Kidney (tissue), 22 donors: Measurements from ENCODE around the gene MPO. TPM values are rescaled to one million over a fixed set of nuclear protein-coding genes. Genes with fewer than 3 reads are reported as not detected.

Experiments used
- DNase-seq, 5 donors: peaks; one replicate each; pipeline ENCODE4 v3.0.0-alpha.2; 2013 to 2020
- FAIRE-seq: peaks from 2 replicates; lab custom pipeline; 2012; peaks lifted over from hg19 to GRCh38; lab: Jason Lieb, UNC
- H3K27ac ChIP-seq, 2 donors: one replicate each; pipeline ENCODE4 v1.7.0; 2013; ENCODE audit warnings: low read depth in 2 of 2, low read length in 2 of 2, inconsistent platforms in 1 of 2
- H3K27me3 ChIP-seq: one replicate; pipeline ENCODE4 v1.7.1; 2013; ENCODE audit warnings: low read length, inconsistent platforms; ENCODE audit not compliant: control insufficient read depth, insufficient read depth
- H3K36me3 ChIP-seq, 3 donors: one replicate each; pipeline versions ENCODE4 v1.7.0 to v1.7.1; 2013; ENCODE audit warnings: low read length in 3 of 3, control low read depth in 1 of 3, inconsistent platforms in 1 of 3; ENCODE audit not compliant: insufficient read depth in 3 of 3, control insufficient read depth in 2 of 3
- H3K4me1 ChIP-seq, 3 donors: one replicate each; pipeline versions ENCODE4 v1.7.0 to v1.7.1; 2013; ENCODE audit warnings: low read length in 3 of 3, inconsistent platforms in 1 of 3, low read depth in 1 of 3; ENCODE audit not compliant: control insufficient read depth in 2 of 3, insufficient read depth in 2 of 3
- H3K4me3 ChIP-seq, 3 donors: one replicate each; pipeline versions ENCODE4 v1.7.0 to v1.8.1; 2013; ENCODE audit warnings: low read length in 3 of 3, control low read depth in 1 of 3, inconsistent platforms in 1 of 3
- H3K9ac ChIP-seq, 3 donors: one replicate each; pipeline versions ENCODE4 v1.7.0 to v1.7.1; 2013; ENCODE audit warnings: low read length in 3 of 3, control low read depth in 1 of 3, inconsistent platforms in 1 of 3
- H3K9me3 ChIP-seq, 3 donors: one replicate each; pipeline versions ENCODE4 v1.7.0 to v1.7.1; 2013; ENCODE audit warnings: low read length in 3 of 3, control low read depth in 1 of 3, inconsistent platforms in 1 of 3; ENCODE audit not compliant: control insufficient read depth in 2 of 3, insufficient read depth in 1 of 3
- intact Hi-C: fragments of 100-400 bp; cut with DNase I; formaldehyde crosslinking; loops from one replicate; pipeline ENCODE4 v1.11.1; 2022
- long read RNA-seq, 10 donors: library from polyadenylated mRNA in 1 of 10; unstranded in 1 of 10; transcript quantifications; one replicate each; pipeline ENCODE4 v2.0.0 and lab custom pipeline, GENCODE V29; 2021 to 2026
- polyA plus RNA-seq: library from polyadenylated mRNA; stranded (reverse); fragments of 350-450 nt; fragmentation: Illumina TruSeq; extraction: RNeasy Lipid Tissue Mini Kit (QIAGEN cat#74804); gene quantifications from one replicate; pipeline ENCODE4 v1.2.3, GENCODE V29; 2014; ENCODE audit warnings: low read depth, low replicate concordance; ENCODE audit not compliant: insufficient read depth
- total RNA-seq: library from RNA; stranded (reverse); fragmentation: NEBNext Ultra II Directional; extraction: Animal tissue kit (Norgen Biotek cat#: 25700); gene quantifications from one replicate; pipeline ENCODE4 v1.2.1, GENCODE V29; 2021
- TF ChIP-seq, protein P1 (sequence below): IDR thresholded peaks from 3 replicates; pipeline ENCODE4 v1.5.1; 2012; ENCODE audit warnings: mild to moderate bottlenecking, moderate library complexity, borderline replicate concordance; ENCODE audit not compliant: insufficient read depth; ENCODE audit errors: extremely low read depth
- donor health status: control.
- donor health status: control.
- donor health status: control.
- donor health status: control.
- donor health status: control.
- donor health status: DM: yes; HTN: yes; CAD: no.
- donor health status: Normal renal cell carcinoma (clear cell type).

MPO gene
- total RNA-seq (0.47 TPM), polyA plus RNA-seq (not detected)
- long read RNA-seq, donor 1, partial matches to known transcripts = 0 of 1 reads
- long read RNA-seq, donor 1, other reads (novel, unspliced or antisense) = 0 of 1 reads
- long read RNA-seq, donor 2 = 0 reads
- long read RNA-seq, donor 3 = 0 reads
- long read RNA-seq, donor 4, partial matches to known transcripts = 0 of 2 reads
- long read RNA-seq, donor 4, other reads (novel, unspliced or antisense) = 0 of 2 reads
- long read RNA-seq, donor 5 = 0 reads
- long read RNA-seq, donor 6, partial matches to known transcripts = 0 of 1 reads
- long read RNA-seq, donor 6, other reads (novel, unspliced or antisense) = 0 of 1 reads
- long read RNA-seq, donor 7 = 0 reads
- long read RNA-seq, donor 8 = 0 reads
- long read RNA-seq, donor 9 = 0 reads
- long read RNA-seq, donor 10 = 0 reads

DNA sequence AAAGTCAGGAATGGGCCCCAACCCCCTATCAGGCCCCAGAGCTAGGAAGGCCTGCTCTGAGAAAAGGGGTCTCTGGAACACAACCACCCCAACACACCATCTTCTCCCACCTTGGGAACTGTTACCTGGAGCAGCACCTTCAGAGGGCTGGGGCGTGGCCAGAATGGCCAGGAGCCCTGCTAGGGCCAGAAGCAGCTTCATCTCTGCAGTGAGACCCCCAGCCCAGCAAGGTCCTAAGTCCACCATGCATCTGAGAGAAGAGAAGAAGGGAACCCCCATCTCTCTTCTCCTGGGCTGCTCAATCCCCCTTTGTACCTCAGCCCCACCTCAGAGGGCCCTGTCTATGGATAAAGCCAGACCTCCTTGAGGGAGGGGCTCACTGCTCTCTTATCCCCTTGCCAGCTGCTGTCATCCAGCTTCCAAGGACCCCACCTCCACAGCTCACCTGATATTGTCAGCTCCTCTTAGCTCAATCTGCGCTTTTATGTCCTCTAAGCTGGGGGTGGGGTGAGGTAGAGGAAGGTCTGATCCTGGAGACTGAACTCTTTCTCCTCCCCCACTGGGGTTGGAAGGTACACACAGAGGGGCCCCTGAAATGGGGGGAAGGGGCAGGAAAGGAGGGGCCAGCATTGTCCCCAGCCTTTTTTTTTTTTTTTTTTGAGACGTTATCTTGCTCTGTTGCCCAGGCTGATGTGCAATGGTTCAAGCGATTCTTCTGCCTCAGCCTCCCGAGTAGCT lies at the start of gene MPO:
MPO (minus strand) TSS at position 456 of the 738 bp plus-strand sequence; CDS start at position 279, 177 bp downstream.
- no peak within 1 kb of the TSS for H3K4me3 ChIP-seq
- TF ChIP-seq, protein P1, sequence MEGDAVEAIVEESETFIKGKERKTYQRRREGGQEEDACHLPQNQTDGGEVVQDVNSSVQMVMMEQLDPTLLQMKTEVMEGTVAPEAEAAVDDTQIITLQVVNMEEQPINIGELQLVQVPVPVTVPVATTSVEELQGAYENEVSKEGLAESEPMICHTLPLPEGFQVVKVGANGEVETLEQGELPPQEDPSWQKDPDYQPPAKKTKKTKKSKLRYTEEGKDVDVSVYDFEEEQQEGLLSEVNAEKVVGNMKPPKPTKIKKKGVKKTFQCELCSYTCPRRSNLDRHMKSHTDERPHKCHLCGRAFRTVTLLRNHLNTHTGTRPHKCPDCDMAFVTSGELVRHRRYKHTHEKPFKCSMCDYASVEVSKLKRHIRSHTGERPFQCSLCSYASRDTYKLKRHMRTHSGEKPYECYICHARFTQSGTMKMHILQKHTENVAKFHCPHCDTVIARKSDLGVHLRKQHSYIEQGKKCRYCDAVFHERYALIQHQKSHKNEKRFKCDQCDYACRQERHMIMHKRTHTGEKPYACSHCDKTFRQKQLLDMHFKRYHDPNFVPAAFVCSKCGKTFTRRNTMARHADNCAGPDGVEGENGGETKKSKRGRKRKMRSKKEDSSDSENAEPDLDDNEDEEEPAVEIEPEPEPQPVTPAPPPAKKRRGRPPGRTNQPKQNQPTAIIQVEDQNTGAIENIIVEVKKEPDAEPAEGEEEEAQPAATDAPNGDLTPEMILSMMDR = no peak
- intact Hi-C loops = no loop called here

DNA sequence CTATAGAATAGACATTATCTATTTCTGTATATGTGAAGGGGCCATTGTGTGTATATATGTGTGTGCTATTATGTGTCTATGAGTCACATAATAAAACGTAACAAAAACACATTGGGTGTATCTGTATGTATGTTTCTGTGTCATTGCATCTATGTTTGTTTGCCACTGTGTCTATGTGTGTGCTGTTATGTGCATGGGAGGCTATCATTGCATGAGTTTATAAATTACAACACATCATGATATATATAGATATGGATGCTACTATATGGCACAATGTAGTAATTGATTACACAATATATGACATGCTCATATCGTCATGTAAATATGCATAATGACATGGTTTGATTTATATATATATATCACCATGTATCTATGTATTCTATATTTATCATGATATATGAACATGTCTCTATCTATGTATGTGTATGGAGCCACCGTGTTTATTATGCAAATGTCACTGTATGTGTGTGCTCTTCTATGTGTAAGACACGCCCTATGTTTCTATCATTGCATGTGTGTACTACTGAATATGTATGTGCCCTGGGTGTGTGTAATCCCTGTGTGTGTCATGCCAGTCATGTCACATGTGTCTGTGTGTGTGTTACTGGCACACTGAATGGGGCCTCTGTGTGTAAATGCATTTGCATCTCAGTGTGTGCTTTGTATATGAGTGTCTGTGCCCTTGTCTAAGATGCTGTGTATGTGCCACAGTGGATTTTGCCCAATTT lies 49.2 kb upstream of the MPO start:
- intact Hi-C loops = no loop called here
- no peaks in the 10 kb centered on the region for H3K36me3 ChIP-seq
- peaks cover 0 to 9% (median 0%) of the 10 kb centered on the region in 3 donors for H3K4me1 ChIP-seq
- no peak overlapping the region for H3K27ac ChIP-seq
- DNase-seq (no peak), FAIRE-seq (no peak)
- TF ChIP-seq, protein P1 = no peak
- no peak overlapping the region for H3K4me3 ChIP-seq
- no peak overlapping the region for H3K9ac ChIP-seq
- H3K27me3 ChIP-seq = no peaks in the 10 kb centered on the region
- H3K9me3 ChIP-seq = no peaks in the 10 kb centered on the region

More for the DNA sequence above, at the start of gene MPO:
- no peak within 1 kb of the TSS for H3K9ac ChIP-seq
- H3K27ac ChIP-seq = no peak within 1 kb of the TSS
- H3K36me3 ChIP-seq = no peaks in the 10 kb centered on the region
- no peak for FAIRE-seq
- DNase-seq = no peak
- H3K4me1 ChIP-seq = no peaks in the 10 kb centered on the region
- H3K9me3 ChIP-seq = no peaks in the 10 kb centered on the region
- H3K27me3 ChIP-seq = no peaks in the 10 kb centered on the region

DNA sequence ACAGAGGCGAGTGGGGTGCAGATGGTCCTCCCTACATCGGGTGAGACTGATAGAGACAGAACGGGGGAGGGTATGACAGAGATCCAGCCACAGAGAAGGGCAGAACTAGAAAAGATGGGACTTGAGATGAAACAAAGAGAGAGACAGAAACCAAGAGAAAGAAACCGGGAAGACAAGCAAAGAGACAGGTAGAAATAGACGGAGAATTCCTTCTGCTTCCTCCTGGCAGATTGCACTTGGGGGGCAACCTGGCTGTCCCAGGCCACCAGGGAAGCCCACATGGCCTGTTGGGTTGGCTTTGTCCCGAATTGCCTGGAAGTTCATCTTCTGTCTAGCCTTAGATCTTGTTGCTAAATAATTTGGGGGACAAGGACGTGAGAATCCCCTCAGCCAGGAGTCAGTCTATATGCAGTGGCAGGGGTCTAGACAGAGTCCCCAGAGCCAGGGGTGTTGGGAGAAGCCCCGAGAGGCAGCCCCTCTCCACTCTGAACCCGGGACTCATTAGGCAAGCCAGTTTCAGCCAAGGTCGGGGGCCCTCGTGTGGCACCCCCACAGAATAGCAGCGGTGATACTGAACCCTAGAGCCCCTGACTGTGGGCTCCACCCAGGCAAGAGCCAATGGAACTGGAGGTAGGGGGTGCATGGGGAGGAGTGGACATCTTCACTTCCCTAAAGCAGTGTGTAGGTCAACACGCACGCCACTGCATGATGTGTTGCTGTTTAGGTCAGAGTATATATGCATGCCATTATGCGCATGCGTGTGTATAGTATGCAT lies 48.5 kb upstream of the MPO start:
- no peak overlapping the region for H3K27ac ChIP-seq
- intact Hi-C loops = no loop called here
- DNase-seq (peak in 2 of 5 donors; percentile 35 to 81), FAIRE-seq (no peak)
- peaks cover 0 to 9% (median 0%) of the 10 kb centered on the region in 3 donors for H3K4me1 ChIP-seq
- TF ChIP-seq, protein P1 = no peak
- no peaks in the 10 kb centered on the region for H3K36me3 ChIP-seq
- no peak overlapping the region for H3K9ac ChIP-seq
- H3K9me3 ChIP-seq = no peaks in the 10 kb centered on the region
- peak overlapping the region in 1 of 3 donors; percentile 20 for H3K4me3 ChIP-seq
- no peaks in the 10 kb centered on the region for H3K27me3 ChIP-seq
